HG03064 (cell line): ENCODE measurements around the gene EPG5.
A peak's percentile ranks its signal among the peaks of the same experiment; 100 is the strongest.
"Not testable (repeated sequence)": the region's sequence is repeated elsewhere in the genome, so short reads cannot be mapped to it uniquely, and the experiment has no call there.

ENCODE experiments used
- ATAC-seq: cut with Tn5 transposase; IDR thresholded peaks from one replicate; pipeline ENCODE4 v1.9.1; 2021; ENCODE audit warnings: low read depth; ENCODE audit not compliant: unreplicated experiment

The EPG5 gene, protein sequence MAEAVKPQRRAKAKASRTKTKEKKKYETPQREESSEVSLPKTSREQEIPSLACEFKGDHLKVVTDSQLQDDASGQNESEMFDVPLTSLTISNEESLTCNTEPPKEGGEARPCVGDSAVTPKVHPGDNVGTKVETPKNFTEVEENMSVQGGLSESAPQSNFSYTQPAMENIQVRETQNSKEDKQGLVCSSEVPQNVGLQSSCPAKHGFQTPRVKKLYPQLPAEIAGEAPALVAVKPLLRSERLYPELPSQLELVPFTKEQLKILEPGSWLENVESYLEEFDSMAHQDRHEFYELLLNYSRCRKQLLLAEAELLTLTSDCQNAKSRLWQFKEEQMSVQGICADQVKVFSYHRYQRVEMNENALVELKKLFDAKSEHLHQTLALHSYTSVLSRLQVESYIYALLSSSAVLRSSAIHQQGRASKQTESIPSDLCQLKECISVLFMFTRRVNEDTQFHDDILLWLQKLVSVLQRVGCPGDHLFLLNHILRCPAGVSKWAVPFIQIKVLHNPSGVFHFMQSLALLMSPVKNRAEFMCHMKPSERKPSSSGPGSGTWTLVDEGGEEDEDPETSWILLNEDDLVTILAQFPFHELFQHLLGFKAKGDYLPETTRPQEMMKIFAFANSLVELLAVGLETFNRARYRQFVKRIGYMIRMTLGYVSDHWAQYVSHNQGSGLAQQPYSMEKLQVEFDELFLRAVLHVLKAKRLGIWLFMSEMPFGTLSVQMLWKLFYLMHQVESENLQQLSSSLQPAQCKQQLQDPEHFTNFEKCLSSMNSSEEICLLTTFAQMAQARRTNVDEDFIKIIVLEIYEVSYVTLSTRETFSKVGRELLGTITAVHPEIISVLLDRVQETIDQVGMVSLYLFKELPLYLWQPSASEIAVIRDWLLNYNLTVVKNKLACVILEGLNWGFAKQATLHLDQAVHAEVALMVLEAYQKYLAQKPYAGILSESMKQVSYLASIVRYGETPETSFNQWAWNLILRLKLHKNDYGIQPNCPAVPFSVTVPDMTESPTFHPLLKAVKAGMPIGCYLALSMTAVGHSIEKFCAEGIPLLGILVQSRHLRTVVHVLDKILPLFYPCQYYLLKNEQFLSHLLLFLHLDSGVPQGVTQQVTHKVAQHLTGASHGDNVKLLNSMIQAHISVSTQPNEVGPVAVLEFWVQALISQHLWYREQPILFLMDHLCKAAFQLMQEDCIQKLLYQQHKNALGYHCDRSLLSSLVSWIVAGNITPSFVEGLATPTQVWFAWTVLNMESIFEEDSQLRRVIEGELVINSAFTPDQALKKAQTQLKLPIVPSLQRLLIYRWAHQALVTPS (N-terminal part only)

DNA sequence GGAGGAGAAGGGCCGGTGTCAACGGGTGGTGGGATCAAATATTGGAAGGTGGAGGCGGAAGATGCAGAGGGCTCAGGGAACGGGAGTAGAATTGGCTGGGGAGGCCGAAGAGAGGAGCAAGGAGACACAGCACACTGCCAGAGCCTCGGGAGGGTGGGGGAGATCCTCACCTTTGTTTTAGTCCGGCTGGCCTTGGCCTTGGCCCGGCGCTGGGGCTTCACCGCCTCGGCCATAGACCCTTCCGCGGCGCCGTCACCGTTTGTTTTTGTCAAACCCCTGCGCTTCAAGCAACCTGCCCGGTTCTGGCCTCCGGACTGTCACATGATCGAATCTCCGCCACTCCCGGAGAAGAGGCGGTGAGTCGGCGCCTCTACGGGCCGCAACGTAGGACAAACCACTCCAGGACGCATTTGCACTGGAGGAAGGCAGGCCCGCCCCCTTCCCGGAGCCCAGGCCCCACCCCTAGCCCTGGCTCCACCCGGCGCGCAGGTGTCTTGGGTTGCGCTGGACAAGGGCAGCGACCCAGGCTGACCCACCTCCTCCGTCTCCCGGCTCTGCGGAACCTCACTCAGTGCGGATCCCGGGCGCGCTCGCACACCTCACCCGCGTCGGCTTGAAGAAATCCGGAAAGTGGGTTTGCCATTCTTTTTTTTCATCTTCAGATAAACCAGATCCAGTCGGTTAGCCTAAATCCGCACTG is at the start of gene EPG5:
EPG5 (minus strand) TSS at position 323 of the 700 bp plus-strand sequence; CDS start at position 233, 90 bp downstream.
- ATAC-seq, result peak; percentile 89

DNA sequence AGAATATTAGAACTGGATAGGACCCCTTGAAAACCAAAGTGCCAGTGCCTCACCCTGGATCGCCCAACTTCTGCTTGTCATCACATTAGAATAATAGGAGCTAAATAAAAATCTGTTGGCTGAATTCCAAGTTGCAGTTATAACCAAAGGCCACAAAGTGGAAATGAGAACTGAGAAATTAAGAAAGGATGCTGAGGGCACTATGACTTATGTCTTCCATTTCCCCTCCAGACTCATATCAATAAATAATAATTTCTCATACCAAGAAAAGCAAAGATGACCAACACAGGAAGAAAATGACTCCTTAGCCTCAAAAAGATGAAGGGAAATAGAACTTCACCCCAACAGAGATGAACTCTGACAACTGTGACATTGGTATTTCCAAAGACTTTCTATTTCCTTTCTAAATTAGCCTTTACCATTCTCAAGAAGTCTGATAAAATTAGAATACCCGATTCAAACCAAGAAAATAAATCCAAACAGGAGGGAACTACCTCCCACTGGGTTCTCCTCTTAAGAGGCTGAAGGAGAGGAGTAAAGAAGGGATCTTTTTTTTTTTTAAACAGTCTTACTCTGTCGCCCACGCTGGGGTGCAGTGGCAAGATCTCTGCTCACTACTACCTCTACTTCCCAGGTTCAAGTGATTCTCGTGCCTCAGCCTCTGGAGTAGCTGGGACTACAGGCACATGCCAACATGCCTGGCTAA is 46.5 kb upstream of the EPG5 start:
- ATAC-seq, result no peak

DNA sequence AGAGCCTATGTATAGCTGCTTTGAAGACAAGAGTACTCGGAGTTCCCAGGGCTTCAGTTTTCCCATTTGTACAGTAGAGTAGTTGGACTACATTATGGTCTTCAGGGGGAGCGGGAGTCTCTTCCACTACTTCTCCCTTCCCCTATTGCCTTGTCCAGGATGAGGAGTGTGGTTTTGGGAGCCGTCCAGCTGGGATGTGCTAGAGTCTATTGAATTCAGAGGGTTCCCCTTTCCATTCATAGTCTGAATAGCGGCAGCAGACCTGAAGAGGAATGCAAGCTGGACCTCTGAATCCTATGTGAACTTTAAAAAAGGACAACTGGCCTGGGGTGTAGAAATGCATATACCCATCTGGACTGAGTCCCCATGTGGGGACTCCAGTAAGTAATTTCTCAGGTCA is 43.5 kb upstream of the EPG5 start:
- no peak for ATAC-seq

DNA sequence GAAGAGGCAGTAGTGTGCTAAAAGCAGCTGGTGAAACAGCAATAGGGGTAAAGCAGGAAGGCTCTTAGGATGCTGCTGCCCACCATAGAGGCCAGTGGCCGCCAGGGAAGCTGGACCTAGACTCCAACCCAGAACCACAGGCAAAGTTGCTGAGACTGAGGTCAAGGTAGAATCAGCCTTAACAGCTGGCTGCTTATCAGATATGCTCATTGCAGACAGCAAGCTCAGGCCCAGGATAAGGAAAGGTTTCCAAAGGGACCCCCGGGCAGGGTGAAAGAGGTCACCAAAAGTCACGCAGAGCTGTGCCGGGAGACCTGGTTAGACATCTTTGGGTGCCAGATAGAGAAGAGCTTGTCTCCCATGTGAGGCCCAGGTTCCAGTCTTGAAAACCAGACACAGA is 42.9 kb upstream of the EPG5 start:
- no peak for ATAC-seq

DNA sequence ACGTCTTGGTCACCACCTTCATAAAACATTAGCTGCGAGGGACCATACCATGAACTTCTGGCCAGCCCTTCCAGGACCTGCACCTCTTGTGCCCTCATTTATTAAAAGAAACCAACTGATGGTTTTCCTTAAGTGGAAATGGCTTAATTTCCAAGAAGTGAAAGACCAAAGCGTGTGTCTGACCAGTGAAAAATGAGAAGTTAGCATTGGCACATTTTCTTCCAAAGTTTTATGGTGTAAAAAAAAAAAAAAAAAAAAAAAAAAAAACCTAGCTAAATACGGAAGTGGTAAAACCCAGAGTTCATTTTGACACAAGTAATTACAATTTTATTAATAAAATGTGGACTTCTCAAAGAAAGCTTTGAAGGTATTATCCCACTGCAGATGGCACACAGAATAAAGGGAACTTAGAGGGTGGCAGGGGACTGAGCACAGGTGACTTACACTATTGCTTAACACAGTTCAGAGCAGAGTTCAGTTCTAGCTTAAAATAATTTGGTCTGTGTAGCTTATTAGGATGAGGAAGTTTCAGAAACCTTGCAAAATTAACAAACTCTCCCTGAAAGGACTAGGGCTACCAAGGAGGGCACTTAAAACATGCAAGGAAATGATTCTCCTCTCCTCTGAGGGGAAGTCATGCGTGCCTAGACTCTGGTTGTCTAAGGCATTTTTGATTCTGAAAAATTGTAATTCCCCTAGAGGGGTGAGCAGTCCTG is 42.2 kb upstream of the EPG5 start:
- ATAC-seq, result no peak

DNA sequence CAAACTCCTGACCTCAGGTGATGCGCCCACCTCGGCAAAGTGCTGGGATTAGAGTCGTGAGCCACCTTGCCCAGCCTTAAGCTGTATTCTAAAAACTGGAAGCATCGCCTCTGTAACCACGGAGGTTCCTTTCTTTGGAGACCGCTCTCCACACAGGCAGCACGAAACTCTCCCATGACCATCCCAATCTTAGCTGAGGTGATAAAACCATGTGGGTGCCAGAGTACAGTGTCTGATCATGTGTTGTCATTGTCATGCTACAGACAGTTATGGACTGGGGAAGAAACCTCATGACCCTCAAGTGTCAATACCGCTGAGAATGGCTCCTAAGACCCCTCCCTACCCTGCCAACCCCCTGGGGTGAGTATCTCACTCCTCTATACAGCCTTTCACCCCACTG is 41.4 kb upstream of the EPG5 start:
- no peak for ATAC-seq

DNA sequence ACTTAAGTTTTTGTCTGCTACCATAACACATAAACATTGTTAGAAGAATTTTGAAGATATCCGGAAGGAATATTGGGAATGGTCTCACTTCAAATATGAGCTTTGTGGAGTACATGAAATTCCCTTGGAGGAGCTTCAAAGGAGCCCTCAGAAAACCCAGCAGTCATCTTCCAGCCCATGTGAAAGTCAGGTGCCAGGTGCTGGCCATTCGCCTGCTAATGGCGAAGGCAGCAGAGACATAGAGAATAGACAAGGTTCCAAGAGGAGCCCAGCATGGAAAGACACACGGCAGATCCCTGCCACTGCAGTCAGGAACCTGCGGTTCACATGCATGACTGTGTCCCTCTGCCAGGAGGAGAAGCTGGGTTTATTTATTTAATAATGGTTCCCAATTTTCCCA is 40.0 kb upstream of the EPG5 start:
- ATAC-seq, result no peak

DNA sequence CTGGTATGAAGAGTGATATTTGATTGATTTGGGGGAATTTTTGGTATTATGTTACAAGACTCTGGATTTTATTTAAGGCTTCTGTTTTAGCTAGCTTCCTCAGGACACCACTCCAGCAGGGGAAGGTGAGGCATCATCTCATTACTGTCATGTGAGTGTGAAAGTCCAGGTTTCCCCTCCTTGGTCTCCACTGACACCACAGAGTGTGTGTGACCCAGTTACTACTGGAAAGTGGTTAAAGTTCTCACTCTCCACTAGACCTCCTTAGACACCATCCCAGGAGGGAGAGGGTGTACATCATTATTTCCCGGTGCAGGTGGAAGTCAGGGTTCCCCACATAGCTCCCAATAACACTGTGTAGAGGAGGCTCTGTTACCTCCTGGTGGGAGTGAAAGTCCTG is 35.8 kb upstream of the EPG5 start:
- ATAC-seq, result no peak

DNA sequence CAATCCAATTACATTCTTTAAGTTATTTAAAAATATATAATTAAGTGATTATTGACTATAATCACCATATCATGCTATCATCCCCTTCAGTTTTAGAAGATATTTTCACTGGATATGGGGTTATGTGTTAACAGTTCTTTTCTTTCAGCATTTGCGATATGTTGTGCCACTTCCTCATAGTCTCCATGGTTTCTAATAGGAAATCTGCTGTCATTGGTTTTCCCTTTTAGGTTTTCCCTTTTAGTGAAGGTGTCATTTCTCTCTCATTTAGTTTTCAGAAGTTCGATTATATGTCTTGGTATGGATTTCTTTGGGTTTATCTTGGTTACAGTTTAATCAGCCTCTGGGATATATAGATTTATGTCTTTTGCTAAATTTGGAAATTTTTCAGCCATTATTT is 34.8 kb upstream of the EPG5 start:
- ATAC-seq, result no peak

DNA sequence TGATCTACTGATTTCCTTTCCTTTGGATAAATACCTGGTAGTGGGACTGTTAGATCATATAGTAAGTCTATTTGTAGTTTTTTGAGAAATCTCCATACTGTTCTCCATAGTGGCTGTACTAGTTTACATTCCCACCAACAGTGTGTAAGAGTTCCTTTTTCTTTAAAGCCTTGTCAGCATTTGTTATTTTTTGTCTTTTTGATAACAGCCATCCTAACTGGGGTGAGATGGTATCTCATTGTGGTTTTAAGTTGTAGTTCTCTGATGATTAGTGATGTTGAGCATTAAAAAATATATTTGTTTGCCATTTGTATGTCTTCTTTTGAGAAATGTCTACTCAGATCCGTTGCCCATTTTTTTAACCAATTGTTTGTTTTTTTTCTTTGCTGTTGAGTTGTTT is 33.9 kb upstream of the EPG5 start:
- no peak for ATAC-seq

DNA sequence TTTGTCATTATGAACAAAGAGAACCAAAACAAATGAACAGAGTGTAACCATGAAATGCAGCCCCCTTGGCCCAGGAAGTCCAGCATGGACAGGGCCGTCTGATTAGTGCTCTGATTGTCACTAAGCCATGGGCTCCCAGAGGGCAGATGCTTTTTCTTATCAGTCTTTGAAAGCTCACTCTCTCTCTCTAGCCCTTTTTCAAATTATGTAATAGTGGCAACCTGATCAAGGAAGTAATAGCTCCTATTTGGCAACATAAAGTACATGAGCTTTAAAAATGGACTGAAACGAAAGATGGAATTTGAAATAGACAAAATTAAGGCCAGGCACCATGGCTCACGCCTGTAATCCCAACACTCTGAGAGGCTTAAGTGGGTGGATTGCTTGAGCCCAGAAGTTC is 32.4 kb upstream of the EPG5 start:
- ATAC-seq, result no peak

DNA sequence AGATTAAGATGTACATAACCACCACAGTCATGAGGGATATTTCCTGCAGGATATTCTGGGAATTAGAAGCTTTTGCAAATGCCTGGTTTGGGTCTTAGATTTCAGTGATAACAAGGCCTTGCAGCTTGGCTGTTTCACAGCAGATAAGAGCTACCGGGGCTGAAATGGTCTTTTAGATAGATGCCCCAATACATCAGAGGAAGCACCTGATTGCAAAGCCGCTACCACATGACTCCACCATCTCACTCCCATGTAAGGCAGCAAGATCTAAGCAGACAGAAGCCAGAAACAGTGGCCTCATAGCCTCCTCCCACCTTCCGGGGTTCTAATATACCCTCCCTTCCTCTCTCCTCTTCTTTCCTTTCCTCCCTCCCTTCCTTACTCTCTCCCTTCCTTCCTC is 31.1 kb upstream of the EPG5 start:
- ATAC-seq, result no peak

DNA sequence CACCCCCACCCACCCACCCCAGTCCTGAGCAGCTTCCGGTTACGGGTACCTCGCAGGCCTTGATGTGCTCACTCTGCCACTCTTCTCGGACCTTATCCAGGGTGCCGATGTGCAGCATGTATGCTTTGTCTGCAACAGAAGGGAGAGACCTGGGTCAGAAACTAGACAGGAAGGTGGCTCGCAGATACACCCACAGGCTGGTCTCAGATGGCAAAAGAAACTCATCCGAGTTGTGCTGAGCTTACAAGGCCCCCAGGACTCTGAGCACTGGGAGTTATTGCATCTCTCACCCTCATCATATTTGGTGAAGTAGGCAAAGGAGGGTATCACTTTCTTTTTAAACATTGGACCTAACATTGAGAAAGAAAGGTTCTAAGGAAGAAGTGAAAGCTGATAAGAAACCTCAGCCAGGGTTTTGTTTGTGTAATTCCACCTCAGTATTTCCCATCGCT is 30.6 kb upstream of the EPG5 start:
- no peak for ATAC-seq

DNA sequence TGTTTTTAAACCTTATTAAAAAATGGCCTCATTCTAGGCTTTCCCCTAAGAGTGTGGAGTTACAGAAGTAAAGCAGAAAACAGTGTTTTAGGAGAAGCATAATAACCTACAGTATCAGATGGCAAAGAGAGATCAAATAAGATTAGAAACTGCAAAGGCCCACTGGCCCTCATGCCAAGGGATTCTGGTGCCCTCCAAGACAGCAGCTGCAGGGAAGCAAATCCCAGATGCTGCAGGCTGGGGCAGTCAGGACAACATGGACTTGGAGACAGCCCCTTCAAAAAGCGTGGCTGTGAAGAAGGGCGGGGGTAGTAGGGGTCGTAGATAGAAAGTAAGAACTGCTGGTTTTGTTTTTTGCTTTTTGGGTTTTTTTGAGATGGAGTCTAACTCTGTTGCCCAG is 28.3 kb upstream of the EPG5 start:
- no peak for ATAC-seq

DNA sequence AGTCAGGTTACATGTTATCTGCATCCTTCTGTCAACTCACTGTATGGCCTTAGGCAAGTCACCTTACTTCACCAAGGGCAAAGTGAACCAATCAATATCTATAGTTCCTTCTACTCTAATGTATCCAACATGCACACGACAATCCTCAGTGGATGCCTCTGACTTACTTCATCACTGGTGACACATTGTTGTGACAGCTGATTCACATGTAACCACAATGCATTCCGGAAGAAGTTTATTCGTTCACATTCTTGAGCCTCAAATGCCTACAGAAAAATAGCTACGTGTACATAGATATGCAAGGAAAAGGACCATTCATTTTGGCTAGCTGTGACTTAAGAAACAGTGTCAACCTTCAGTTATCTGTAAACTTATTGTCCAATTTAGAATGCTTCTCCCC is 26.3 kb upstream of the EPG5 start:
- ATAC-seq, result no peak

DNA sequence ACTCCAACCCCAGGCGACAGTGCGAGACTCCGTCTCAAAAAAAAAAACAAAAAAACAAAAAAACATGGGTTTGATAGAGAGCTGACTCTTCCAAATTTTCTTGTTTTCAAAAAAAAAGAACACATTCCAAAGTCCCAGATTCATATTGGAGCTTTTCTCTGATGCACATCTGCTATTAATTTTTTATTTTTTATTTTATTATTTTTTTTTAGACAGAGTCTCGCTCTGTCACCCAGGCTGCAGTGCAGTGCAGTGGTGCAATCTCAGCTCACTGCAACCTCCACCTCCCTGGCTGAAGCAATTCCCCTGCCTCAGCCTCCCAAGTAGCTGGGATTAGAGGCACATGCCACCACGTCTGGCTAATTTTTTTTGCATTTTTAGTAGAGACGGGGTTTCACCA is 25.4 kb upstream of the EPG5 start:
- ATAC-seq, result not testable (repeated sequence)

DNA sequence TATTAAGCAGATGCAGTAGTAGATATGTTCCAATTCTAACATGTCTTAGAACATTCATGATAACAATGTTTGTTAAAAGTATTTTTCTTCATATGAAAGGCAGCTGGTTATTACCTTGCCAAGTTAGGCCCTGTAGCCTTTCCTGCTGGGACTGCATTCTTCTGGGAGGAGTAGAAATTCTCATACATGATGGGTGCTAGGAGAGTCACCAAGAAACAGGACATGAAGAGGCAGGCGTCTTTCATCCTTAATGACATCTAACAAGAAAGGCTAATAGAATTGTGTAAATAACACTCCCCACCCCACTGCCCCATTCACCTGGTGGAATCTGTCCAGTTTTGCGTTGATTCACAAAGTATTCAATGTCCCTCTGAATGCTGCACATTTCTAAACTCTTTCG is 24.7 kb upstream of the EPG5 start:
- no peak for ATAC-seq

DNA sequence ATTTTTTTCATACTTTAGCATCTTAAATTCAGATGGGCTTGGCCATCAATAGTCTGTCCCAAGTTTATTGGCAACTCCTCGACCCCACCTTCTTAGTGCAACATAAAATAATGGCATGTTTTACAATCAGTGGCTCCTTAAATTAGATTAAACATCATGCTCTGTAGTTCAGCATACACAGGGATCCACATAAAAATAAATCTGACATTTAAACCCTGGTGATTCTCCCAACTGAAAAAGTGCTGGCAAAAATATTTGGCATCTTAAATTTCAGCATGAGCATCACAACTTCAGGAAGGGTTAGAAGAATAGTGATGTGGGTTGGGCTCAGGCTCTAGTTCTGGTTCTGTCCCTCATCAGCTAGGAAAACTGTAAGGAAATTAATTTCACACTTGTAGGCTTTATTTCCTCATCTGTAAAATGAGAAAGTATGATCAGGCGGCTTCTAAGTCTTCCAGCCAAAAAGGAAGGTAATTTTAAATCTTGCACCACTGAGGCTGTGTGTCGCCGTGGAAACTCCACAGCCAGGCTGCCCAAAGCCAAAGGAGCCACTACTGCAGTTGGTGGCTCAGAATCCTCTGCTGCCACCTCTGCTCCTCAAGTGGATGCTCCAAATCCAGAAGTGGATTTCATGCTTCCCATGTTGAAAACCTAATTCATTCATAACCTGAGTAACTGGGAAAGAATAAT is 17.6 kb upstream of the EPG5 start:
- ATAC-seq, result no peak
